Activated CD8-positive, alpha-beta memory T cell treated with anti-CD3 and anti-CD28 coated beads, Interleukin-2, amount 50 U/mL, for 48 hours (primary cell): ENCODE measurements around the gene PCSK7.
"Not testable (repeated sequence)": the region's sequence is repeated elsewhere in the genome, so short reads cannot be mapped to it uniquely, and the experiment has no call there.

Experiments
- DNase-seq: peaks from one replicate; pipeline ENCODE4 v3.0.0-alpha.2; 2020

Gene PCSK7

GRCh38 chr11:117212697-117213355 is 19.0 kb downstream of the PCSK7 start:
- no peak for DNase-seq

GRCh38 chr11:117210620-117211019 is 21.3 kb downstream of the PCSK7 start:
- DNase-seq, result no peak

GRCh38 chr11:117209351-117210125 is 22.3 kb downstream of the PCSK7 start:
- DNase-seq, result not testable (repeated sequence)

GRCh38 chr11:117208710-117209109 is 23.2 kb downstream of the PCSK7 start:
- DNase-seq, result not testable (repeated sequence)

- DNase-seq, result not testable (repeated sequence)
Measured at GRCh38 chr11:117207481-117207880, 24.4 kb downstream of the PCSK7 start.

GRCh38 chr11:117206859-117207258 is 25.0 kb downstream of the PCSK7 start:
- DNase-seq, result not testable (repeated sequence)

GRCh38 chr11:117206111-117206510 is 25.8 kb downstream of the PCSK7 start:
- not testable (repeated sequence) for DNase-seq

- no peak for DNase-seq
Measured at GRCh38 chr11:117205211-117205818, 26.6 kb downstream of the PCSK7 start.

GRCh38 chr11:117204283-117205080 is 27.4 kb downstream of the PCSK7 start:
- no peak for DNase-seq

GRCh38 chr11:117203069-117203407 is 28.8 kb downstream of the PCSK7 start:
- DNase-seq, result no peak

GRCh38 chr11:117202386-117203068 is 29.3 kb downstream of the PCSK7 start:
- DNase-seq, result no peak

GRCh38 chr11:117201658-117202305 is 30.1 kb downstream of the PCSK7 start:
- DNase-seq, result no peak

GRCh38 chr11:117200813-117201657 is 30.8 kb downstream of the PCSK7 start:
- no peak for DNase-seq

- DNase-seq, result no peak
Measured at GRCh38 chr11:117199916-117200812, 31.7 kb downstream of the PCSK7 start.

- DNase-seq, result no peak
Measured at GRCh38 chr11:117199053-117199915, 32.6 kb downstream of the PCSK7 start, which contains the start of gene TAGLN. Gene TAGLN, plus strand, starts transcription at chr11:117199370. Its CDS starts 3,644 bp downstream, at chr11:117203014.

GRCh38 chr11:117198613-117199012 is 33.3 kb downstream of the PCSK7 start:
- DNase-seq, result no peak

- no peak for DNase-seq
Measured at GRCh38 chr11:117197516-117198456, 34.1 kb downstream of the PCSK7 start.

GRCh38 chr11:117197006-117197405 is 34.9 kb downstream of the PCSK7 start:
- no peak for DNase-seq
